Fibroblast of the aortic adventitia (primary cell): ENCODE data around the gene SFRP5. TPM values are rescaled to one million over a fixed set of nuclear protein-coding genes. Genes with fewer than 3 reads are reported as not detected.

Source experiments
- DNase-seq: peaks from one replicate; pipeline ENCODE4 v3.0.0-alpha.2; 2010; ENCODE audit warnings: low read depth
- H3K4me3 ChIP-seq: 2 replicates; pipeline ENCODE4 v1.5.1; 2011; ENCODE audit warnings: low read depth, mild to moderate bottlenecking, control low read depth, low read length, moderate library complexity
- total RNA-seq: library from RNA; depleted of rRNA; stranded (reverse); fragments of >200 nt; gene quantifications from 2 replicates; pipeline ENCODE4 v1.2.3, GENCODE V29; 2012; ENCODE audit warnings: low replicate concordance
- TF ChIP-seq, protein P1 (sequence below): IDR thresholded peaks from 2 replicates; pipeline ENCODE4 v1.5.1; 2011; ENCODE audit warnings: mild to moderate bottlenecking, low read length, control low read depth, inconsistent platforms; ENCODE audit not compliant: insufficient read depth

SFRP5 gene
- total RNA-seq, 1 donor = not detected

DNA sequence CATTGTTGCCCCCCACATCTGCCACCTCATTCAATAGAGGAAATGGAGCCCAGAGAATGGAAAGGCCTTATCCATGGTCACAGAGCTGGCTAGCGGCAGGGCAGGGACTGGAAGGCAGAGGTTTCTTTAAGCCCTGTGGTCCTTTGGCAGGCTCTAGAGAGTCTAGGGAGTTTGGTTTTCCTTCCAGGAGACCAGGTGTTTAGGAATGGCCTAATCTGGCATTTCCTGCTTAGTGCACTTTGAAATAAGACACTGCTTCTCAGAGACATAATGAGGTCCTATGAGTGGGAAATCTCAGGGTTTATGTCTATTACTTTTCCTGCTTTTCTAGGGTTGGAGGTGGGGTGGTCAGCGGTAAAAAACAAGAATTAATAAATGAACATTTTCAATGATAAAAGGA, 52.2 kb downstream of the SFRP5 start:
- DNase-seq = no peak
- TF ChIP-seq, protein P1, sequence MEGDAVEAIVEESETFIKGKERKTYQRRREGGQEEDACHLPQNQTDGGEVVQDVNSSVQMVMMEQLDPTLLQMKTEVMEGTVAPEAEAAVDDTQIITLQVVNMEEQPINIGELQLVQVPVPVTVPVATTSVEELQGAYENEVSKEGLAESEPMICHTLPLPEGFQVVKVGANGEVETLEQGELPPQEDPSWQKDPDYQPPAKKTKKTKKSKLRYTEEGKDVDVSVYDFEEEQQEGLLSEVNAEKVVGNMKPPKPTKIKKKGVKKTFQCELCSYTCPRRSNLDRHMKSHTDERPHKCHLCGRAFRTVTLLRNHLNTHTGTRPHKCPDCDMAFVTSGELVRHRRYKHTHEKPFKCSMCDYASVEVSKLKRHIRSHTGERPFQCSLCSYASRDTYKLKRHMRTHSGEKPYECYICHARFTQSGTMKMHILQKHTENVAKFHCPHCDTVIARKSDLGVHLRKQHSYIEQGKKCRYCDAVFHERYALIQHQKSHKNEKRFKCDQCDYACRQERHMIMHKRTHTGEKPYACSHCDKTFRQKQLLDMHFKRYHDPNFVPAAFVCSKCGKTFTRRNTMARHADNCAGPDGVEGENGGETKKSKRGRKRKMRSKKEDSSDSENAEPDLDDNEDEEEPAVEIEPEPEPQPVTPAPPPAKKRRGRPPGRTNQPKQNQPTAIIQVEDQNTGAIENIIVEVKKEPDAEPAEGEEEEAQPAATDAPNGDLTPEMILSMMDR = no peak
- no peak overlapping the region for H3K4me3 ChIP-seq

DNA sequence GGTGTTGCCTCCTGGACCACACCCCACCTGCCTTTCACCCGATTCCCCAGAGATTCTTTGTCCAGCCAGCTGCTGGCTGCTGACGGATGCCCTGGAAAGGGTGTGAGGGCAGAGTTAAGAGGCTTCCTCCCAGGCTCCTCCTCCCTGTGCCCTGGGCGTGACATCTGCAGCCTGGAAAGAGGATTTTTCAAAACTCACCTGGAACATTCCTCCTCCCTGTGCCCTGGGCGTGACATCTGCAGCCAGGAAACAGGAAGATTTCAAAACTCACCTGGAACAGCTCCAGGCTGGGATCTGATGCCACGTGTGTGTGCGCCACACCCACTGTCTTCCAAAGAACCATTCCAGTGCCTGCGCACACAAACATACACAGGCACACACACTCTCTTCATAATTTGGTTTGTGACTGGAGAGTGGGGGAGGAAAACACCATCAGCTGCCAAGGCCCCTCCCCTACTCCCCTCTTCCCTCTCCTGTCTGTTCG, 53.1 kb downstream of the SFRP5 start:
- peak overlapping the region; percentile 25 for H3K4me3 ChIP-seq
- TF ChIP-seq, protein P1 = no peak
- DNase-seq = peak; percentile 72

- TF ChIP-seq, protein P1 = no peak
- DNase-seq = no peak
- H3K4me3 ChIP-seq = peak overlapping the region; percentile 25
These were observed 53.6 kb downstream of the SFRP5 start for GRCh38 chr10:97718178-97718577.

GRCh38 chr10:97717627-97718026, 54.2 kb downstream of the SFRP5 start:
- DNase-seq = no peak
- no peak overlapping the region for H3K4me3 ChIP-seq
- TF ChIP-seq, protein P1 = no peak

Other genes starting within 250 kb of the SFRP5 start
- gene ANKRD2, start 199.2 kb downstream of the SFRP5 start, total RNA-seq = 0.27 and 0.57 TPM in 2 replicates
- 0.08 and 0.72 TPM in 2 replicates for gene HOGA1, start 187.6 kb downstream of the SFRP5 start, total RNA-seq
- not detected in 2 replicates for gene C10orf62, start 182.3 kb downstream of the SFRP5 start, total RNA-seq
- 6.5 and 10.1 TPM in 2 replicates for gene MORN4, start 138.5 kb downstream of the SFRP5 start, total RNA-seq
- 10.1 and 22.3 TPM in 2 replicates for gene PI4K2A, start 131.3 kb downstream of the SFRP5 start, total RNA-seq
- gene AVPI1, start 84.8 kb downstream of the SFRP5 start, total RNA-seq = 20.2 TPM in 2 replicates
- gene MARVELD1, start 58.3 kb downstream of the SFRP5 start, total RNA-seq = 34.9 and 64.3 TPM in 2 replicates
- gene ZFYVE27, start 34.9 kb downstream of the SFRP5 start, total RNA-seq = 14.1 and 20.4 TPM in 2 replicates
- not detected in 2 replicates for gene GOLGA7B, start 77.8 kb upstream of the SFRP5 start, total RNA-seq